GM18505 (cell line): ENCODE results near the gene FAM9C.
"Not testable (repeated sequence)": the region's sequence is repeated elsewhere in the genome, so short reads cannot be mapped to it uniquely, and the experiment has no call there.

ENCODE experiments used
- ATAC-seq: cut with Tn5 transposase; IDR thresholded peaks from one replicate; pipeline ENCODE4 v1.9.1; 2021; ENCODE audit not compliant: unreplicated experiment
- POLR2A ChIP-seq: IDR thresholded peaks from 4 replicates; pipeline ENCODE4 v1.6.1; 2011; ENCODE audit warnings: borderline replicate concordance; ENCODE audit not compliant: insufficient read depth, insufficient read length; ENCODE audit errors: extremely low read depth

Gene FAM9C

GRCh38 chrX:13082206-13083065 is 38.0 kb upstream of the FAM9C start:
- ATAC-seq, result no peak
- peak; percentile 57 for TF ChIP-seq POLR2A

GRCh38 chrX:13081395-13082205 is 37.2 kb upstream of the FAM9C start:
- ATAC-seq, result peak; percentile 52
- no peak for TF ChIP-seq POLR2A

- TF ChIP-seq POLR2A, result no peak
Measured at GRCh38 chrX:13080128-13080795, 35.8 kb upstream of the FAM9C start.

GRCh38 chrX:13078739-13079444 is 34.5 kb upstream of the FAM9C start:
- TF ChIP-seq POLR2A, result no peak

More at GRCh38 chrX:13080128-13080795, 35.8 kb upstream of the FAM9C start:
- ATAC-seq, result no peak

GRCh38 chrX:13077168-13077567 is 32.7 kb upstream of the FAM9C start:
- ATAC-seq, result no peak
- TF ChIP-seq POLR2A, result no peak

More at GRCh38 chrX:13078739-13079444, 34.5 kb upstream of the FAM9C start:
- no peak for ATAC-seq

- TF ChIP-seq POLR2A, result no peak
- ATAC-seq, result no peak
Measured at GRCh38 chrX:13076176-13076961, 31.9 kb upstream of the FAM9C start.

- ATAC-seq, result peak; percentile 82
- peak; percentile 41 for TF ChIP-seq POLR2A
Measured at GRCh38 chrX:13074297-13075262, 30.2 kb upstream of the FAM9C start.

- no peak for ATAC-seq
Measured at GRCh38 chrX:13069771-13070416, 25.5 kb upstream of the FAM9C start.

GRCh38 chrX:13068651-13069050 is 24.2 kb upstream of the FAM9C start:
- no peak for TF ChIP-seq POLR2A
- ATAC-seq, result no peak

More at GRCh38 chrX:13069771-13070416, 25.5 kb upstream of the FAM9C start:
- TF ChIP-seq POLR2A, result no peak

- no peak for ATAC-seq
Measured at GRCh38 chrX:13067773-13068172, 23.4 kb upstream of the FAM9C start.

GRCh38 chrX:13066391-13066790 is 22.0 kb upstream of the FAM9C start:
- no peak for TF ChIP-seq POLR2A
- no peak for ATAC-seq

More at GRCh38 chrX:13067773-13068172, 23.4 kb upstream of the FAM9C start:
- TF ChIP-seq POLR2A, result no peak

GRCh38 chrX:13064599-13065143 is 20.3 kb upstream of the FAM9C start:
- TF ChIP-seq POLR2A, result no peak
- no peak for ATAC-seq

GRCh38 chrX:13063124-13063523 is 18.7 kb upstream of the FAM9C start:
- not testable (repeated sequence) for ATAC-seq

GRCh38 chrX:13062331-13062730 is 17.9 kb upstream of the FAM9C start:
- not testable (repeated sequence) for ATAC-seq

GRCh38 chrX:13061215-13061708 is 16.8 kb upstream of the FAM9C start:
- not testable (repeated sequence) for ATAC-seq
